Mammary epithelial cell (primary cell): ENCODE measurements around the gene WHRN.

Experiments
- EZH2 ChIP-seq: IDR thresholded peaks from 2 replicates; pipeline ENCODE4 v1.6.1; 2012; ENCODE audit warnings: low read length, inconsistent platforms, borderline replicate concordance
- TF ChIP-seq, protein P1 (sequence below), 2 donors: IDR thresholded peaks in 1 of 2; conservative IDR thresholded peaks in 1 of 2; 2 replicates each; pipeline ENCODE4 v1.5.1; 2011 to 2012; ENCODE audit warnings: inconsistent platforms in 2 of 2, low read length in 2 of 2, mild to moderate bottlenecking in 2 of 2, control low read depth in 1 of 2, low read depth in 1 of 2; ENCODE audit not compliant: insufficient read depth in 1 of 2; ENCODE audit errors: extremely low read depth in 1 of 2

DNA sequence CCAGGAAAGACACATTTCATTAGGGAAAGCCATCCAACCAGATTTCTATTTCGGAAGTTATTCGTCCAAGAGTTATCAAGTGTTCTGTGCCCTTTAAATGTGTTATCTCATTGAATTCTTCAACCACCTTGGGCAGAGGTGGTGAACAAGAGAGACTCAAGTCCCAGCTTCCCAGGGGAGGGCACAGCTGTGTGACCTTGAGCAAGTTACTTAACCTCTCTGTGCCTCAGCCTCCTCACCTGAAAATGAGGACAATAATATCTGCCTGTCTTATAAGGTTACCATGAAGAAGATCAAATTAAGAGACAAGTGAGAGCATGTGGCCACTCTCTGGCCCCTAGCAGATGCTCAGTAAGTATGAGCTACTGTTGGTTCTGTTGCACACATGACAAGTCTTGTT is 37.4 kb downstream of the WHRN start:
- TF ChIP-seq, protein P1, sequence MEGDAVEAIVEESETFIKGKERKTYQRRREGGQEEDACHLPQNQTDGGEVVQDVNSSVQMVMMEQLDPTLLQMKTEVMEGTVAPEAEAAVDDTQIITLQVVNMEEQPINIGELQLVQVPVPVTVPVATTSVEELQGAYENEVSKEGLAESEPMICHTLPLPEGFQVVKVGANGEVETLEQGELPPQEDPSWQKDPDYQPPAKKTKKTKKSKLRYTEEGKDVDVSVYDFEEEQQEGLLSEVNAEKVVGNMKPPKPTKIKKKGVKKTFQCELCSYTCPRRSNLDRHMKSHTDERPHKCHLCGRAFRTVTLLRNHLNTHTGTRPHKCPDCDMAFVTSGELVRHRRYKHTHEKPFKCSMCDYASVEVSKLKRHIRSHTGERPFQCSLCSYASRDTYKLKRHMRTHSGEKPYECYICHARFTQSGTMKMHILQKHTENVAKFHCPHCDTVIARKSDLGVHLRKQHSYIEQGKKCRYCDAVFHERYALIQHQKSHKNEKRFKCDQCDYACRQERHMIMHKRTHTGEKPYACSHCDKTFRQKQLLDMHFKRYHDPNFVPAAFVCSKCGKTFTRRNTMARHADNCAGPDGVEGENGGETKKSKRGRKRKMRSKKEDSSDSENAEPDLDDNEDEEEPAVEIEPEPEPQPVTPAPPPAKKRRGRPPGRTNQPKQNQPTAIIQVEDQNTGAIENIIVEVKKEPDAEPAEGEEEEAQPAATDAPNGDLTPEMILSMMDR (conservative IDR thresholded peaks at IDR 0.05 in 1 of 2, IDR thresholded peaks at IDR 0.05 in 1 of 2; ENCODE audit: extremely low read depth in 1 of 2, insufficient read depth in 1 of 2, low read depth in 1 of 2, low read length in 2 of 2), result no peak
- no peak for TF ChIP-seq EZH2
